GM19328 (cell line): Measurements from ENCODE around the gene ENPP3.
"Not testable (repeated sequence)": the region's sequence is repeated elsewhere in the genome, so short reads cannot be mapped to it uniquely, and the experiment has no call there.

Experiments used
- ATAC-seq: cut with Tn5 transposase; IDR thresholded peaks from one replicate; pipeline ENCODE4 v1.9.1; 2021; ENCODE audit warnings: mild to moderate bottlenecking, moderate library complexity; ENCODE audit not compliant: unreplicated experiment

ENPP3 gene

GRCh38 chr6:131731224-131731623, 94.1 kb downstream of the ENPP3 start:
- ATAC-seq = no peak

GRCh38 chr6:131733376-131734016, 96.4 kb downstream of the ENPP3 start:
- ATAC-seq = no peak

- ATAC-seq = no peak
Observed at GRCh38 chr6:131736003-131736596, 99.0 kb downstream of the ENPP3 start.

GRCh38 chr6:131736811-131737210, 99.7 kb downstream of the ENPP3 start:
- no peak for ATAC-seq

GRCh38 chr6:131739136-131739535, 102.0 kb downstream of the ENPP3 start:
- no peak for ATAC-seq

GRCh38 chr6:131740161-131740560, 103.1 kb downstream of the ENPP3 start:
- ATAC-seq = no peak

GRCh38 chr6:131741688-131742393, 104.7 kb downstream of the ENPP3 start:
- no peak for ATAC-seq

GRCh38 chr6:131744432-131745287, 107.6 kb downstream of the ENPP3 start:
- no peak for ATAC-seq

GRCh38 chr6:131745476-131745875, 108.4 kb downstream of the ENPP3 start:
- no peak for ATAC-seq

- no peak for ATAC-seq
Observed at GRCh38 chr6:131747821-131748353, 110.8 kb downstream of the ENPP3 start.

GRCh38 chr6:131749023-131749422, 111.9 kb downstream of the ENPP3 start:
- no peak for ATAC-seq

- not testable (repeated sequence) for ATAC-seq
Observed at GRCh38 chr6:131751012-131751715, 114.1 kb downstream of the ENPP3 start.

GRCh38 chr6:131754088-131754487, 117.0 kb downstream of the ENPP3 start:
- ATAC-seq = no peak

GRCh38 chr6:131754715-131755567, 117.8 kb downstream of the ENPP3 start:
- ATAC-seq = no peak

GRCh38 chr6:131755597-131755996, 118.5 kb downstream of the ENPP3 start:
- no peak for ATAC-seq

- no peak for ATAC-seq
Observed at GRCh38 chr6:131756039-131756438, 118.9 kb downstream of the ENPP3 start.

- ATAC-seq = no peak
Observed at GRCh38 chr6:131758920-131759319, 121.8 kb downstream of the ENPP3 start.

GRCh38 chr6:131761060-131761761, 124.1 kb downstream of the ENPP3 start:
- no peak for ATAC-seq

- ATAC-seq = no peak
Observed at GRCh38 chr6:131761762-131762067, 124.6 kb downstream of the ENPP3 start.
